K562 (cell line): ENCODE data around the gene CUL9. TPM values are rescaled to one million over a fixed set of nuclear protein-coding genes. Genes with fewer than 3 reads are reported as not detected.

Source experiments
- BRD9 ChIP-seq: fragments of 450-650 bp; IDR thresholded peaks from 2 replicates; pipeline ENCODE4 v1.6.1; 2018; ENCODE audit warnings: low read depth; ENCODE audit not compliant: partially characterized antibody
- CBX5 ChIP-seq: IDR thresholded peaks from 2 replicates; pipeline ENCODE4 v1.6.1; 2014; ENCODE audit warnings: low read depth, borderline replicate concordance
- CREBBP ChIP-seq: IDR thresholded peaks from one replicate; pipeline ENCODE4 v1.6.1; 2012; ENCODE audit warnings: low read depth, mild to moderate bottlenecking, control low read depth, inconsistent platforms, low read length
- CSDE1 ChIP-seq, 2 experiments: fragments of 450-650 bp; IDR thresholded peaks; 2 replicates each; pipeline ENCODE4 v1.6.1; 2016; ENCODE audit warnings: mild to moderate bottlenecking in 1 of 2
- EZH2 ChIP-seq: IDR thresholded peaks from 2 replicates; pipeline ENCODE4 v1.6.1; 2012; ENCODE audit warnings: low read depth, mild to moderate bottlenecking, inconsistent platforms, low read length, borderline replicate concordance
- FOXK2 ChIP-seq, 2 experiments: fragments of 450-650 bp; IDR thresholded peaks in 1 of 2; conservative IDR thresholded peaks in 1 of 2; 2 replicates each; pipeline ENCODE4 v1.6.1; 2016; ENCODE audit warnings: low read depth in 2 of 2, mild to moderate bottlenecking in 1 of 2
- PML ChIP-seq: IDR thresholded peaks from 2 replicates; pipeline ENCODE4 v1.6.1; 2012; ENCODE audit warnings: low read length, inconsistent platforms
- PRPF4 ChIP-seq: fragments of 200-400 bp; formaldehyde crosslinking; IDR thresholded peaks from one replicate; pipeline ENCODE4 v1.6.1; 2017; ENCODE audit warnings: low read length, low read depth, mild to moderate bottlenecking; ENCODE audit not compliant: insufficient read depth, poor library complexity, severe bottlenecking
- SMARCA4 ChIP-seq: fragments of 450-650 bp; IDR thresholded peaks from 2 replicates; pipeline ENCODE4 v1.6.1; 2016
- ZNF3 ChIP-seq: fragments of 250-450 bp; sonication (Bioruptor Pico); IDR thresholded peaks from 2 replicates; pipeline ENCODE4 v1.5.0; 2021; ENCODE audit warnings: mild to moderate bottlenecking, moderate library complexity
- ZNF507 ChIP-seq: conservative IDR thresholded peaks from 2 replicates; pipeline ENCODE4 v1.6.1; 2017; ENCODE audit warnings: missing genetic modification characterization, missing compliant biosample characterization
- polyA plus RNA-seq, 8 experiments: library from polyadenylated mRNA; depleted of rRNA in 4 of 8; stranded (reverse) in 5 of 8; unstranded in 3 of 8; fragments of >200 nt; fragmentation: Nextera tagmentation in 2 of 8; fragmentation: Illumina TruSeq in 1 of 8; extraction: Ambion mirVana in 2 of 8; extraction: Trizol in 1 of 8; gene quantifications; 2 replicates each; pipeline versions ENCODE4 v1.2.1 to v1.2.3, GENCODE V29; 2011 to 2014; ENCODE audit warnings: inconsistent platforms in 1 of 8, missing spikeins in 1 of 8
- total RNA-seq, 7 experiments: library from RNA; depleted of rRNA in 6 of 7; stranded (reverse); fragments of >200 nt in 6 of 7; fragmentation: Illumina TruSeq in 2 of 7; extraction: Trizol in 2 of 7; gene quantifications; 2 replicates each; pipeline versions ENCODE4 v1.2.1 to v1.2.3, GENCODE V29; 2011 to 2021; ENCODE audit warnings: low replicate concordance in 1 of 7
- TF ChIP-seq, protein P1 (sequence below): fragments of 250-450 bp; sonication (Bioruptor Pico); IDR thresholded peaks from 2 replicates; pipeline ENCODE4 v1.4.0; 2020; ENCODE audit warnings: mild to moderate bottlenecking
- TF ChIP-seq, protein P2 (sequence below): fragments of 450-650 bp; IDR thresholded peaks from 2 replicates; pipeline ENCODE4 v1.7.1; 2018; ENCODE audit warnings: mild to moderate bottlenecking, low read depth; ENCODE audit not compliant: partially characterized antibody
- TF ChIP-seq, protein P3 (sequence below): fragments of 250-450 bp; sonication (Bioruptor Pico); IDR thresholded peaks from 2 replicates; pipeline ENCODE4 v1.5.0; 2021
- TF ChIP-seq, protein P4 (sequence below), 2 experiments: IDR thresholded peaks; 2 replicates each; pipeline ENCODE4 v1.6.1; 2011; ENCODE audit warnings: borderline replicate concordance in 1 of 2, control low read depth in 1 of 2, low read depth in 1 of 2, low read length in 1 of 2, mild to moderate bottlenecking in 1 of 2, mixed read lengths in 1 of 2, moderate library complexity in 1 of 2; ENCODE audit not compliant: insufficient read depth in 1 of 2, insufficient read length in 1 of 2, poor library complexity in 1 of 2, severe bottlenecking in 1 of 2; ENCODE audit errors: extremely low read depth in 1 of 2
- TF ChIP-seq, protein P5 (sequence below): IDR thresholded peaks from 2 replicates; pipeline ENCODE4 v1.6.1; 2011; ENCODE audit warnings: borderline replicate concordance, low read depth, mild to moderate bottlenecking, moderate library complexity, low read length; ENCODE audit not compliant: insufficient read depth, poor library complexity, severe bottlenecking

The CUL9 gene
- total and polyA plus RNA-seq, 9 of the 15 experiments (the other 6 are each of a cell fraction or from before 2014, with no cell fraction given): 0.50 to 20.7 (median 6.6) TPM

DNA sequence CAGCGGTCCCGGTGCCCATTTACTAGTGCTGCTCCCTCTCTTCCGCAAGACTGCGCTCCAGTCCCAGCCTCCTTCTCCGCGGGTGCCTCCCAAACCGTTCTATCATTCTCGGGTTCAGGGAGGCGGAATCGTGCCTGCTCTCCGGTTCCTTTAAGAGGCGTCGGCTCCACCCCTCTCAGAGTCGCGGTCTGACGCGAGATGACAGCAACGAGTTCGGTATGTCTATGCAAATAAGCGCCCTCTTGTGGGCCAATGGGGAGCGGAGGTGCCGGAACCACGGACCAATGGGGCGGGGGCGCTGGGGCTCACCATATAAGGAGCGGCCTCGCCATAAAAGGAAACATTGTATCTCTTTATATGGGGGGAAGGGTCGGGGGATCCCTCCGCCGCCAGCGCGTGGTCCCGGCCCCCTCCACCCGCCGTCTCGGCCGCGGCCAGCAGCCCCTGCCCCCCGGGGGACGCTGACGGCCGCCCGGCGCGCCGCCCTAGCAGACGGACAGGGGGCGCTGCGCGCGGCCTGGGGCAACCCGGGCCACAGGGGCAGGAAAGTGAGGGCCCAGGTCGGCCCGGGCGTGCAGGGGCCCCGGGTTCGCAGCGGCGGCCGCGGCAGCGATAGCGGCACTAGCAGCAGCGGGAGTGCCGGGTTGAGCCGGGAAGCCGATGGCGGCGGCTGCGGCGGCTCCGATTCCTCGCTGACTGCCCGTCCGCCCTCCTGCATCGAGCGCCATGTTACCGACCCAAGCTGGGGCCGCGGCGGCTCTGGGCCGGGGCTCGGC lies 10.9 kb upstream of the CUL9 start, which contains the start of gene SRF (continued):
- TF ChIP-seq, protein P1, sequence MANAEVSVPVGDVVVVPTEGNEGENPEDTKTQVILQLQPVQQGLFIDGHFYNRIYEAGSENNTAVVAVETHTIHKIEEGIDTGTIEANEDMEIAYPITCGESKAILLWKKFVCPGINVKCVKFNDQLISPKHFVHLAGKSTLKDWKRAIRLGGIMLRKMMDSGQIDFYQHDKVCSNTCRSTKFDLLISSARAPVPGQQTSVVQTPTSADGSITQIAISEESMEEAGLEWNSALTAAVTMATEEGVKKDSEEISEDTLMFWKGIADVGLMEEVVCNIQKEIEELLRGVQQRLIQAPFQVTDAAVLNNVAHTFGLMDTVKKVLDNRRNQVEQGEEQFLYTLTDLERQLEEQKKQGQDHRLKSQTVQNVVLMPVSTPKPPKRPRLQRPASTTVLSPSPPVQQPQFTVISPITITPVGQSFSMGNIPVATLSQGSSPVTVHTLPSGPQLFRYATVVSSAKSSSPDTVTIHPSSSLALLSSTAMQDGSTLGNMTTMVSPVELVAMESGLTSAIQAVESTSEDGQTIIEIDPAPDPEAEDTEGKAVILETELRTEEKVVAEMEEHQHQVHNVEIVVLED (CRISPR knock-in tag): peak; percentile 85
- no peak for TF ChIP-seq CREBBP
- TF ChIP-seq EZH2: no peak
- no peak for TF ChIP-seq CSDE1 (IDR thresholded peaks at IDR 0.05)
- peak; percentile 20 for TF ChIP-seq PRPF4
- no peak for TF ChIP-seq ZNF3 (CRISPR knock-in tag)
- TF ChIP-seq CBX5: no peak
- TF ChIP-seq, protein P2, sequence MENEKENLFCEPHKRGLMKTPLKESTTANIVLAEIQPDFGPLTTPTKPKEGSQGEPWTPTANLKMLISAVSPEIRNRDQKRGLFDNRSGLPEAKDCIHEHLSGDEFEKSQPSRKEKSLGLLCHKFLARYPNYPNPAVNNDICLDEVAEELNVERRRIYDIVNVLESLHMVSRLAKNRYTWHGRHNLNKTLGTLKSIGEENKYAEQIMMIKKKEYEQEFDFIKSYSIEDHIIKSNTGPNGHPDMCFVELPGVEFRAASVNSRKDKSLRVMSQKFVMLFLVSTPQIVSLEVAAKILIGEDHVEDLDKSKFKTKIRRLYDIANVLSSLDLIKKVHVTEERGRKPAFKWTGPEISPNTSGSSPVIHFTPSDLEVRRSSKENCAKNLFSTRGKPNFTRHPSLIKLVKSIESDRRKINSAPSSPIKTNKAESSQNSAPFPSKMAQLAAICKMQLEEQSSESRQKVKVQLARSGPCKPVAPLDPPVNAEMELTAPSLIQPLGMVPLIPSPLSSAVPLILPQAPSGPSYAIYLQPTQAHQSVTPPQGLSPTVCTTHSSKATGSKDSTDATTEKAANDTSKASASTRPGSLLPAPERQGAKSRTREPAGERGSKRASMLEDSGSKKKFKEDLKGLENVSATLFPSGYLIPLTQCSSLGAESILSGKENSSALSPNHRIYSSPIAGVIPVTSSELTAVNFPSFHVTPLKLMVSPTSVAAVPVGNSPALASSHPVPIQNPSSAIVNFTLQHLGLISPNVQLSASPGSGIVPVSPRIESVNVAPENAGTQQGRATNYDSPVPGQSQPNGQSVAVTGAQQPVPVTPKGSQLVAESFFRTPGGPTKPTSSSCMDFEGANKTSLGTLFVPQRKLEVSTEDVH: no peak
- TF ChIP-seq SMARCA4: no peak
- TF ChIP-seq, protein P3, sequence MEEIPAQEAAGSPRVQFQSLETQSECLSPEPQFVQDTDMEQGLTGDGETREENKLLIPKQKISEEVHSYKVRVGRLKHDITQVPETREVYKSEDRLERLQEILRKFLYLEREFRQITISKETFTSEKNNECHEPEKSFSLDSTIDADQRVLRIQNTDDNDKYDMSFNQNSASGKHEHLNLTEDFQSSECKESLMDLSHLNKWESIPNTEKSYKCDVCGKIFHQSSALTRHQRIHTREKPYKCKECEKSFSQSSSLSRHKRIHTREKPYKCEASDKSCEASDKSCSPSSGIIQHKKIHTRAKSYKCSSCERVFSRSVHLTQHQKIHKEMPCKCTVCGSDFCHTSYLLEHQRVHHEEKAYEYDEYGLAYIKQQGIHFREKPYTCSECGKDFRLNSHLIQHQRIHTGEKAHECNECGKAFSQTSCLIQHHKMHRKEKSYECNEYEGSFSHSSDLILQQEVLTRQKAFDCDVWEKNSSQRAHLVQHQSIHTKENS (CRISPR knock-in tag): no peak
- TF ChIP-seq, protein P4, sequence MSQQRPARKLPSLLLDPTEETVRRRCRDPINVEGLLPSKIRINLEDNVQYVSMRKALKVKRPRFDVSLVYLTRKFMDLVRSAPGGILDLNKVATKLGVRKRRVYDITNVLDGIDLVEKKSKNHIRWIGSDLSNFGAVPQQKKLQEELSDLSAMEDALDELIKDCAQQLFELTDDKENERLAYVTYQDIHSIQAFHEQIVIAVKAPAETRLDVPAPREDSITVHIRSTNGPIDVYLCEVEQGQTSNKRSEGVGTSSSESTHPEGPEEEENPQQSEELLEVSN (IDR thresholded peaks at IDR 0.05; ENCODE audit: borderline replicate concordance in 1 of 2, extremely low read depth in 1 of 2, insufficient read depth in 1 of 2, insufficient read length in 1 of 2, low read depth in 1 of 2, low read length in 1 of 2, poor library complexity in 1 of 2, severe bottlenecking in 1 of 2): peak; percentile 35 to 75
- TF ChIP-seq, protein P5, sequence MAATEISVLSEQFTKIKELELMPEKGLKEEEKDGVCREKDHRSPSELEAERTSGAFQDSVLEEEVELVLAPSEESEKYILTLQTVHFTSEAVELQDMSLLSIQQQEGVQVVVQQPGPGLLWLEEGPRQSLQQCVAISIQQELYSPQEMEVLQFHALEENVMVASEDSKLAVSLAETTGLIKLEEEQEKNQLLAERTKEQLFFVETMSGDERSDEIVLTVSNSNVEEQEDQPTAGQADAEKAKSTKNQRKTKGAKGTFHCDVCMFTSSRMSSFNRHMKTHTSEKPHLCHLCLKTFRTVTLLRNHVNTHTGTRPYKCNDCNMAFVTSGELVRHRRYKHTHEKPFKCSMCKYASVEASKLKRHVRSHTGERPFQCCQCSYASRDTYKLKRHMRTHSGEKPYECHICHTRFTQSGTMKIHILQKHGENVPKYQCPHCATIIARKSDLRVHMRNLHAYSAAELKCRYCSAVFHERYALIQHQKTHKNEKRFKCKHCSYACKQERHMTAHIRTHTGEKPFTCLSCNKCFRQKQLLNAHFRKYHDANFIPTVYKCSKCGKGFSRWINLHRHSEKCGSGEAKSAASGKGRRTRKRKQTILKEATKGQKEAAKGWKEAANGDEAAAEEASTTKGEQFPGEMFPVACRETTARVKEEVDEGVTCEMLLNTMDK: peak; percentile 98
- peak; percentile 38 to 65; a peak in 2 of 4 replicates for TF ChIP-seq FOXK2 (conservative IDR thresholded peaks at IDR 0.05 in 1 of 2, IDR thresholded peaks at IDR 0.05 in 1 of 2; ENCODE audit: low read depth in 2 of 2)
- peak; percentile 52; the same call in 1 of the 2 replicates for TF ChIP-seq PML
- no peak for TF ChIP-seq ZNF507 (tag)
- peak; percentile 11 for TF ChIP-seq BRD9
